Measurements from ENCODE around the gene MUC15.

The MUC15 gene

GRCh38 chr11:26519469-26519868 is 52.6 kb downstream of the MUC15 start:
- DNase-seq (ENCODE audit: insufficient read length): no peak
- no peak for TF ChIP-seq POLR2AphosphoS5 (IDR thresholded peaks at IDR 0.05; ENCODE audit: low read depth, low read length)
- no peak for TF ChIP-seq TAF1 (IDR thresholded peaks at IDR 0.05; ENCODE audit: borderline replicate concordance, low read depth, low read length)
- no peak for TF ChIP-seq POLR2A (IDR thresholded peaks at IDR 0.05; ENCODE audit: low read depth, low read length)
- FAIRE-seq: no peak

DNA sequence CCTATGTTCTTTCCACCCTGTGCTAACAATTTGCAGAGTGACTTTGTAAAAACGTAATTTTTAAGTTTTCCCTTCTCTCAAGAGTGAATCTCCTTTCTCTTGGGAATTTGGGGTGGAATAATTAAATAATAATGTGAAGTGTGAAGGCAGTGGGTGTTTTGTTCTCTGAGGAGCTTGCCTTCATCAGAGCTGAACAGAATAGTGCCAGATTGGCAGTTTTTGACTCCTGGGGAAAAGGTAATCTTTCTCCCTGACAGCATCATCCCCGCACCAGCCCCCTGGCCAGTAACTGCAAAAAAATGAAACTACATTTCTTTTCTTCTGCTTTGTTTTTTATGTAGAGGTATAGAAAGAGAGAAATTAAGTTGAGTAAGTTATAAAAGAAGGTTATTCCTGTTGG is 59.9 kb downstream of the MUC15 start:
- FAIRE-seq (no peak), DNase-seq (ENCODE audit: insufficient read length) (no peak)
- TF ChIP-seq TAF1 (IDR thresholded peaks at IDR 0.05; ENCODE audit: borderline replicate concordance, low read depth, low read length): no peak
- no peak for TF ChIP-seq POLR2A (IDR thresholded peaks at IDR 0.05; ENCODE audit: low read depth, low read length)
- no peak for TF ChIP-seq POLR2AphosphoS5 (IDR thresholded peaks at IDR 0.05; ENCODE audit: low read depth, low read length)

DNA sequence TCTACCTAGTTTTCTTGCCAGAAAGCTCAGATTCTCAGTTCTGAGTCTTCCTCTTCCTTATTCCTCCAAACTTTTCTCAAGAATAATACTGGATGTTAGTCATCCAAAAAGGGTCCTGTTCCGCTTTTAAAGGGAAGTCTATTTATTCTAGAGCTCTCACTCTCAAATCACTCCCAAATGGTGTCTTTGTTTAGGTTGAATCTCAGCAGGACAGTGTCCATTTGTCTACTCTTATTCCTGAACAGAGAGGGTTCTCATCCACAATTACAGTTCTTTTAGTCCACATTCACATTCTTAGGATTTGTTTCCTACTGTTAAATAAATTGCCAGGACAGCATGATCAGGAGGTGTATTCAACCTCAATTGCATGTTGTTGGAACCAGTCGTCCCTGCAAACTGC is 61.3 kb downstream of the MUC15 start:
- DNase-seq (ENCODE audit: insufficient read length) (no peak), FAIRE-seq (no peak)
- TF ChIP-seq POLR2AphosphoS5 (IDR thresholded peaks at IDR 0.05; ENCODE audit: low read depth, low read length): no peak

DNA sequence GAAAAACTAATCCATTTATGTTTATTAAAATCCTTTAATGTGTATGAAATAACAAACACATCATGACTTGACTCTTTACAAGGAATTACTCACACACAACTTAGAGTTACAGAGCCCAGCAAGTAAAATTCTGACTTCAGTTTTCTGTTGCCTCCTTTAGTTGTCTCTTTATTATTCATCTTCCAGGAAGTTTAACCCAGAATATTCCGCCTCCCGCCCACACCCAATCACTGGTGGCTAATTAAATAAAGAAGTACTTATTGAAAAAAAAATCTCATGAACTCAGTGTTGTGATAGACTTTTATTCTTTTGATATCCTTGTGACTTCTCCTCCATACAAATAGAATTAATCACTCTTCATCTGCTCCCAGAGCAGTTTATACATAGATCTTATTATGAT is 61.9 kb downstream of the MUC15 start:
- DNase-seq (ENCODE audit: insufficient read length) (no peak), FAIRE-seq (no peak)
- no peak for TF ChIP-seq POLR2AphosphoS5 (IDR thresholded peaks at IDR 0.05; ENCODE audit: low read depth, low read length)
- TF ChIP-seq POLR2A (IDR thresholded peaks at IDR 0.05; ENCODE audit: low read depth, low read length): no peak
- TF ChIP-seq TAF1 (IDR thresholded peaks at IDR 0.05; ENCODE audit: borderline replicate concordance, low read depth, low read length): no peak
